Loucy (cell line): ENCODE measurements around the gene CRISP2.
"Not testable (repeated sequence)": the region's sequence is repeated elsewhere in the genome, so short reads cannot be mapped to it uniquely, and the experiment has no call there.

ENCODE experiments used
- H2AFZ ChIP-seq: fragments of 200-600 bp; sonication (generic); 2 replicates; pipeline ENCODE4 v1.6.0; 2016; ENCODE audit warnings: antibody characterized with exemption, mild to moderate bottlenecking, low read length, moderate library complexity
- H3F3A ChIP-seq: fragments of 200-600 bp; 2 replicates; pipeline ENCODE4 v1.6.0; 2016; ENCODE audit warnings: antibody characterized with exemption, low read depth, mild to moderate bottlenecking
- H3K27me3 ChIP-seq: fragments of 200-600 bp; sonication (generic); 2 replicates; pipeline ENCODE4 v1.6.1; 2014; ENCODE audit warnings: low read length, mild to moderate bottlenecking; ENCODE audit not compliant: insufficient read depth, poor library complexity, severe bottlenecking
- H3K36me3 ChIP-seq: fragments of 200-600 bp; sonication (generic); 2 replicates; pipeline ENCODE4 v1.6.1; 2016; ENCODE audit warnings: low read length; ENCODE audit not compliant: insufficient read depth
- H3K4me1 ChIP-seq: fragments of 200-600 bp; sonication (generic); 2 replicates; pipeline ENCODE4 v1.5.1; 2014; ENCODE audit warnings: low read length, mild to moderate bottlenecking; ENCODE audit not compliant: insufficient read depth, poor library complexity, severe bottlenecking
- H3K4me2 ChIP-seq: fragments of 200-600 bp; sonication (generic); 2 replicates; pipeline ENCODE4 v1.6.0; 2014; ENCODE audit warnings: antibody characterized with exemption, low read length, low read depth, mild to moderate bottlenecking; ENCODE audit not compliant: poor library complexity, severe bottlenecking
- H3K4me3 ChIP-seq: fragments of 200-600 bp; sonication (generic); 2 replicates; pipeline ENCODE4 v1.5.1; 2014; ENCODE audit warnings: low read length, mild to moderate bottlenecking, mixed read lengths; ENCODE audit not compliant: poor library complexity, severe bottlenecking
- H3K79me2 ChIP-seq: fragments of 200-600 bp; sonication (generic); 2 replicates; pipeline ENCODE4 v1.6.1; 2014; ENCODE audit warnings: low read length; ENCODE audit not compliant: insufficient read depth
- H3K9ac ChIP-seq: fragments of 200-600 bp; sonication (generic); 2 replicates; pipeline ENCODE4 v1.6.0; 2014; ENCODE audit warnings: mild to moderate bottlenecking, low read depth, low read length, moderate library complexity; ENCODE audit not compliant: poor library complexity, severe bottlenecking
- H3K9me2 ChIP-seq: fragments of 200-600 bp; sonication (generic); replicated peaks from 2 replicates; pipeline ENCODE4 v1.6.1; 2016; ENCODE audit warnings: low read depth, low read length, mixed read lengths
- H3K9me3 ChIP-seq: fragments of 200-600 bp; sonication (generic); 2 replicates; pipeline ENCODE4 v1.6.1; 2014; ENCODE audit warnings: mild to moderate bottlenecking, antibody characterized with exemption, low read length, low read depth; ENCODE audit not compliant: insufficient read depth
- H4K20me1 ChIP-seq: fragments of 200-600 bp; sonication (generic); 2 replicates; pipeline ENCODE4 v1.6.0; 2014; ENCODE audit warnings: antibody characterized with exemption, low read length, mild to moderate bottlenecking; ENCODE audit not compliant: insufficient read depth, poor library complexity, severe bottlenecking
- CTCF ChIP-seq: fragments of 200-600 bp; sonication (generic); conservative IDR thresholded peaks from 2 replicates; pipeline ENCODE4 v1.5.1; 2014; ENCODE audit warnings: mild to moderate bottlenecking, antibody characterized with exemption, low read length
- EZH2phosphoT487 ChIP-seq: fragments of 200-600 bp; IDR thresholded peaks from 2 replicates; pipeline ENCODE4 v1.6.1; 2018; ENCODE audit warnings: antibody characterized with exemption, mild to moderate bottlenecking, moderate library complexity, borderline replicate concordance

The CRISP2 gene

GRCh38 chr6:49732781-49733180 lies 19.4 kb upstream of the CRISP2 start:
- no peak for TF ChIP-seq EZH2phosphoT487
- no peak for TF ChIP-seq CTCF
- H2AFZ ChIP-seq = no peak overlapping the region
- no peak overlapping the region for H3K9ac ChIP-seq
- H3K9me2 ChIP-seq = no peaks in the 10 kb centered on the region
- no peaks in the 10 kb centered on the region for H3K4me1 ChIP-seq
- no peaks in the 10 kb centered on the region for H3K36me3 ChIP-seq
- no peak overlapping the region for H3K4me3 ChIP-seq
- H3F3A ChIP-seq = no peaks in the 10 kb centered on the region
- H4K20me1 ChIP-seq = no peaks in the 10 kb centered on the region
- H3K9me3 ChIP-seq = no peaks in the 10 kb centered on the region
- H3K79me2 ChIP-seq = no peaks in the 10 kb centered on the region
- no peak overlapping the region for H3K4me2 ChIP-seq
- no peaks in the 10 kb centered on the region for H3K27me3 ChIP-seq

GRCh38 chr6:49730251-49730650 lies 16.9 kb upstream of the CRISP2 start:
- no peaks in the 10 kb centered on the region for H4K20me1 ChIP-seq
- H2AFZ ChIP-seq = no peak overlapping the region
- H3K9ac ChIP-seq = no peak overlapping the region
- H3K4me3 ChIP-seq = no peak overlapping the region
- H3K4me1 ChIP-seq = no peaks in the 10 kb centered on the region
- no peaks in the 10 kb centered on the region for H3K27me3 ChIP-seq
- H3K36me3 ChIP-seq = no peaks in the 10 kb centered on the region
- H3K9me2 ChIP-seq = no peaks in the 10 kb centered on the region
- H3K9me3 ChIP-seq = no peaks in the 10 kb centered on the region
- H3K79me2 ChIP-seq = no peaks in the 10 kb centered on the region
- H3K4me2 ChIP-seq = no peak overlapping the region
- no peak for TF ChIP-seq CTCF
- TF ChIP-seq EZH2phosphoT487 = no peak
- no peaks in the 10 kb centered on the region for H3F3A ChIP-seq

GRCh38 chr6:49723917-49724316 lies 10.6 kb upstream of the CRISP2 start:
- not testable (repeated sequence) for H3K9ac ChIP-seq, H4K20me1 ChIP-seq, H3K9me3 ChIP-seq, H2AFZ ChIP-seq, H3K27me3 ChIP-seq, H3F3A ChIP-seq, H3K4me2 ChIP-seq, H3K36me3 ChIP-seq, H3K4me3 ChIP-seq, H3K79me2 ChIP-seq, H3K4me1 ChIP-seq, H3K9me2 ChIP-seq

GRCh38 chr6:49721297-49721696 lies 8.0 kb upstream of the CRISP2 start:
- H3K79me2 ChIP-seq = no peaks in the 10 kb centered on the region
- H3F3A ChIP-seq = no peaks in the 10 kb centered on the region
- H3K4me1 ChIP-seq = no peaks in the 10 kb centered on the region
- H3K9ac ChIP-seq = no peak overlapping the region
- no peak for TF ChIP-seq CTCF
- TF ChIP-seq EZH2phosphoT487 = no peak
- H3K9me3 ChIP-seq = no peaks in the 10 kb centered on the region; the same call in 1 of the 2 replicates
- no peak overlapping the region for H3K4me2 ChIP-seq
- H3K27me3 ChIP-seq = no peaks in the 10 kb centered on the region
- H2AFZ ChIP-seq = no peak overlapping the region
- no peaks in the 10 kb centered on the region for H3K9me2 ChIP-seq
- no peaks in the 10 kb centered on the region for H3K36me3 ChIP-seq
- H4K20me1 ChIP-seq = no peaks in the 10 kb centered on the region
- H3K4me3 ChIP-seq = no peak overlapping the region
